ENCODE measurements around the gene CACNA1I.

- no peak for TF ChIP-seq CTCF (IDR thresholded peaks at IDR 0.05)
- no peak for TF ChIP-seq POLR2A (IDR thresholded peaks at IDR 0.05)
- TF ChIP-seq EP300 (IDR thresholded peaks at IDR 0.05), result no peak
Measured at GRCh38 chr22:39725351-39726035, 154.9 kb downstream of the CACNA1I start.
